Cardiac muscle cell (in vitro differentiated cells and primary cell): Measurements from ENCODE around the gene AATK. TPM values are rescaled to one million over a fixed set of nuclear protein-coding genes. Genes with fewer than 3 reads are reported as not detected.

ENCODE experiments used
- DNase-seq, 2 donors: peaks; one replicate each; pipeline versions ENCODE4 v3.0.0 to v3.0.0-alpha.2; 2010 to 2017; ENCODE audit warnings: low read depth in 1 of 2, low spot score in 1 of 2
- H3K27ac ChIP-seq: fragments of 200-600 bp; sonication (generic); 2 replicates; pipeline ENCODE4 v1.5.1; 2016
- H3K27me3 ChIP-seq: fragments of 200-600 bp; sonication (generic); 2 replicates; pipeline ENCODE4 v1.6.0; 2016; ENCODE audit warnings: control low read depth
- H3K36me3 ChIP-seq: fragments of 200-600 bp; sonication (generic); 2 replicates; pipeline ENCODE4 v1.5.1; 2016; ENCODE audit warnings: control low read depth
- H3K4me1 ChIP-seq: fragments of 200-600 bp; sonication (generic); 2 replicates; pipeline ENCODE4 v1.8.1; 2017; ENCODE audit warnings: low read depth, mild to moderate bottlenecking, mixed run types
- H3K4me3 ChIP-seq: fragments of 200-600 bp; sonication (generic); 2 replicates; pipeline ENCODE4 v1.5.1; 2016; ENCODE audit warnings: mild to moderate bottlenecking
- H3K9me3 ChIP-seq: fragments of 200-600 bp; sonication (generic); 2 replicates; pipeline ENCODE4 v1.5.1; 2017; ENCODE audit warnings: low read depth, mild to moderate bottlenecking, control low read depth
- CTCF ChIP-seq: IDR thresholded peaks from 2 replicates; pipeline ENCODE4 v1.5.1; 2012; ENCODE audit warnings: low read depth, mild to moderate bottlenecking, low read length
- polyA plus RNA-seq: library from polyadenylated mRNA; unstranded; fragments of >200 nt; fragmentation: Nextera tagmentation; extraction: Ambion mirVana; gene quantifications from 2 replicates; pipeline ENCODE4 v1.2.1, GENCODE V29; 2016
- total RNA-seq: library from RNA; depleted of rRNA; stranded (reverse); fragments of >200 nt; gene quantifications from 2 replicates; pipeline ENCODE4 v1.2.3, GENCODE V29; 2016

AATK gene
- total and polyA plus RNA-seq, 2 experiments from 2014 or later, result 8.0 to 21.9 TPM

- Histone ChIP-seq H3K9me3 (no peaks in the 10 kb centered on the region), H3K27me3 (no peaks in the 10 kb centered on the region), H3K4me3 (no peak overlapping the region), H3K27ac (no peak overlapping the region), H3K36me3 (no peaks in the 10 kb centered on the region), H3K4me1 (peaks cover 11% of the 10 kb centered on the region)
- TF ChIP-seq CTCF, result no peak
- DNase-seq, result no peak
Measured at GRCh38 chr17:81110488-81111040, 55.5 kb downstream of the AATK start.

DNA sequence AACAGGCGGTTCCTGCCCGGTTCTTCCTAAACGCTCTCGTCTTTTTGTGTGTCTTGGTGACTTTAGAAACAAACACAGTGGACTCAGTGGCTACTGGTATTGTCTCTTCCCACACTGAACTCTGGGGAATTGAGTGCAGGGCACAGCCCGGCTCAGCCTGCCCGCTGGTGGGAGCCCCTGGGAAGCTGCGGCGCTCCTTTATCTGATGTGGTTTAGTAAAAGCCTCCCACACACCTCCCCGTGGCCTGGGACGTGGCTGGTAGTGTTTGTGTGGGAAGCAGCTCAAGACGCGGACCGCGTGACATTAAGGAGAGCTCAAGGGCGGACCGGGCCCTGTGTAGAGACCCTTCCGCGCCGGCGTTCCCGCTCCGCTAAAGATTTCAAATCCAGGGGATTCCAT, 56.1 kb downstream of the AATK start:
- Histone ChIP-seq H3K4me3 (no peak overlapping the region), H3K4me1 (peaks cover 11% of the 10 kb centered on the region), H3K27me3 (no peaks in the 10 kb centered on the region), H3K36me3 (no peaks in the 10 kb centered on the region), H3K9me3 (no peaks in the 10 kb centered on the region), H3K27ac (no peak overlapping the region)
- DNase-seq, result peak in 1 of 2 donors; percentile 26
- TF ChIP-seq CTCF, result no peak

- H3K4me1 ChIP-seq, result peaks cover 8% of the 10 kb centered on the region
- H3K4me3 ChIP-seq, result no peak overlapping the region
- TF ChIP-seq CTCF, result no peak
- H3K27me3 ChIP-seq, result no peaks in the 10 kb centered on the region
- no peaks in the 10 kb centered on the region for H3K36me3 ChIP-seq
- no peaks in the 10 kb centered on the region for H3K9me3 ChIP-seq
- no peak overlapping the region for H3K27ac ChIP-seq
- no peak for DNase-seq
Measured at GRCh38 chr17:81108220-81108619, 57.8 kb downstream of the AATK start.

DNA sequence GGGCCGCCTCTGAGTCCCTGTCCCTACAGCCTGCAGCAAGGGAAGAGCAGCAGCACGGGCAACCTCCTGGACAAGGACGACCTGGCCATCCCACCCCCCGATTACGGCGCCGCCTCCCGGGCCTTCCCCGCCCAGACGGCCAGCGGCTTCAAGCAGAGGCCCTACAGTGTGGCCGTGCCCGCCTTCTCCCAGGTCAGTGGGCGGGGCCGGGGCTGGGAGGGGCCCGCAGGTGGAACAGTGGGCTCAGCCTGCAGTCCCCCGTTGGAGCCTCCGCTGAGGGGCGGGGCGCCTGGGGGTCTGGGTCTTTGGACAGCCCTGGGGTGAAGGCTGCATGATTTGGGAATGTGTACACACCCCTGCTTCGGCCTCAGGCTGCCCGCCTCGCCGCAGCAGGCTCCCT, 59.3 kb downstream of the AATK start:
- Histone ChIP-seq H3K27ac (no peak overlapping the region), H3K4me1 (no peaks in the 10 kb centered on the region), H3K9me3 (no peaks in the 10 kb centered on the region), H3K4me3 (no peak overlapping the region), H3K27me3 (no peaks in the 10 kb centered on the region), H3K36me3 (no peaks in the 10 kb centered on the region)
- no peak for DNase-seq
- no peak for TF ChIP-seq CTCF

DNA sequence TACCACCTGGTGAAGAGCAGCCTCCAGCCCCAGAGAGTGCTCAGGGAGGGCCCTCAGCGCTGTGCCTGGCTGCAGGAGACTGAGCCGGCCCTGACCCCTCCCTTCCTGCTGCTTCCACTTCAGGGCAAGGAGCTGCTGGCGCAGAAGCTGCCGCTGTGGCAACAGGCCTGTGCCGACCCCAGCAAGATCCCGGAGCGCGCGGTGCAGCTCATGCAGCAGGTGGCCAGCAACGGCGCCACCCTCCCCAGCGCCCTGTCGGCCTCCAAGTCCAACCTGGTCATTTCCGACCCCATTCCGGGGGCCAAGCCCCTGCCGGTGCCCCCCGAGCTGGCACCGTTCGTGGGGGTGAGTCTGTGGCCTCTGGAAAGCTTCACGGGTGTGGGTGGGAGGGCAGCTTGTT, 62.6 kb downstream of the AATK start:
- H3K4me3 ChIP-seq, result no peak overlapping the region
- no peak overlapping the region for H3K27ac ChIP-seq
- H3K36me3 ChIP-seq, result no peaks in the 10 kb centered on the region
- TF ChIP-seq CTCF, result no peak
- H3K4me1 ChIP-seq, result peaks cover under 1% of the 10 kb centered on the region
- H3K9me3 ChIP-seq, result no peaks in the 10 kb centered on the region
- H3K27me3 ChIP-seq, result no peaks in the 10 kb centered on the region
- no peak for DNase-seq

GRCh38 chr17:81102869-81103268, 63.2 kb downstream of the AATK start:
- DNase-seq, result no peak
- no peaks in the 10 kb centered on the region for H3K36me3 ChIP-seq
- H3K4me1 ChIP-seq, result peaks cover 5% of the 10 kb centered on the region
- H3K27ac ChIP-seq, result no peak overlapping the region
- H3K4me3 ChIP-seq, result no peak overlapping the region
- H3K9me3 ChIP-seq, result no peaks in the 10 kb centered on the region
- no peak for TF ChIP-seq CTCF
- no peaks in the 10 kb centered on the region for H3K27me3 ChIP-seq
